Pulmonary artery endothelial cell (primary cell): ENCODE results near the gene SORL1. TPM values are rescaled to one million over a fixed set of nuclear protein-coding genes. Genes with fewer than 3 reads are reported as not detected.
"Not testable (repeated sequence)": the region's sequence is repeated elsewhere in the genome, so short reads cannot be mapped to it uniquely, and the experiment has no call there.

Experiments
- DNase-seq: peaks from one replicate; pipeline ENCODE4 v3.0.0-alpha.2; 2011; ENCODE audit warnings: low read depth, low spot score
- total RNA-seq: library from RNA; depleted of rRNA; stranded (reverse); fragments of >200 nt; gene quantifications from 2 replicates; pipeline ENCODE4 v1.2.3, GENCODE V29; 2014

SORL1 gene
- total RNA-seq, 1 donor from 2014 or later, result 0.26 TPM

- no peak for DNase-seq
Observed at GRCh38 chr11:121473064-121473777, 21.1 kb downstream of the SORL1 start.

- DNase-seq, result no peak
Observed at GRCh38 chr11:121474680-121475079, 22.6 kb downstream of the SORL1 start.

- no peak for DNase-seq
Observed at GRCh38 chr11:121476379-121477032, 24.4 kb downstream of the SORL1 start.

- no peak for DNase-seq
Observed at GRCh38 chr11:121478226-121478894, 26.2 kb downstream of the SORL1 start.

GRCh38 chr11:121478895-121479697 is 27.0 kb downstream of the SORL1 start:
- DNase-seq, result no peak

GRCh38 chr11:121479698-121480238 is 27.7 kb downstream of the SORL1 start:
- DNase-seq, result no peak

GRCh38 chr11:121481484-121482230 is 29.5 kb downstream of the SORL1 start:
- not testable (repeated sequence) for DNase-seq

GRCh38 chr11:121482231-121483129 is 30.4 kb downstream of the SORL1 start:
- peak; percentile 44 for DNase-seq

GRCh38 chr11:121483805-121484480 is 31.8 kb downstream of the SORL1 start:
- no peak for DNase-seq

GRCh38 chr11:121485216-121485615 is 33.1 kb downstream of the SORL1 start:
- DNase-seq, result no peak

- DNase-seq, result no peak
Observed at GRCh38 chr11:121486054-121486453, 33.9 kb downstream of the SORL1 start.

GRCh38 chr11:121487191-121487590 is 35.1 kb downstream of the SORL1 start:
- no peak for DNase-seq

GRCh38 chr11:121488170-121488569 is 36.1 kb downstream of the SORL1 start:
- DNase-seq, result no peak

- no peak for DNase-seq
Observed at GRCh38 chr11:121488641-121489040, 36.5 kb downstream of the SORL1 start.

GRCh38 chr11:121489823-121490222 is 37.7 kb downstream of the SORL1 start:
- no peak for DNase-seq

- no peak for DNase-seq
Observed at GRCh38 chr11:121494355-121495099, 42.4 kb downstream of the SORL1 start.

- no peak for DNase-seq
Observed at GRCh38 chr11:121497176-121497998, 45.3 kb downstream of the SORL1 start.
